Measurements from ENCODE around the gene PTPRZ1.

PTPRZ1 gene

DNA sequence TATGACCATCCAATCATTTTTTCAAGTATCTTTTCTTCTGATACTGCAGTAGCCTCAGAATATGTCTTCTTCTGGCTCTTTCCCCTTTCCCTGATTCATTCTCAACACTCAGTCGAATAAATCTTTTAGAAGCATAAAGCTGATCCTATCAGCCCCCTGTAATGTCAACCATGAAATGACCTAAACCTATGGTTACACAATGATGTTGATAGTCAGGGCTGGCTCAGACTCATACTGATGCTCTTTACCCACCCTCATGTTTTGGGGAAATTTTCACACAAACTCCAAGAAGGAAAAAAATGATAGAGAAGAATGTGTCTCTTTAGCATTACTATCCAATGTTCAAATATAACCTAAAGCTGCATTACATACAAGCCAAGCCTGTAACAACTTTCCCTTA lies 195.1 kb downstream of the PTPRZ1 start:
- H3K27ac ChIP-seq, result no peak overlapping the region
- TF ChIP-seq CTCF (conservative IDR thresholded peaks at IDR 0.05), result no peak

DNA sequence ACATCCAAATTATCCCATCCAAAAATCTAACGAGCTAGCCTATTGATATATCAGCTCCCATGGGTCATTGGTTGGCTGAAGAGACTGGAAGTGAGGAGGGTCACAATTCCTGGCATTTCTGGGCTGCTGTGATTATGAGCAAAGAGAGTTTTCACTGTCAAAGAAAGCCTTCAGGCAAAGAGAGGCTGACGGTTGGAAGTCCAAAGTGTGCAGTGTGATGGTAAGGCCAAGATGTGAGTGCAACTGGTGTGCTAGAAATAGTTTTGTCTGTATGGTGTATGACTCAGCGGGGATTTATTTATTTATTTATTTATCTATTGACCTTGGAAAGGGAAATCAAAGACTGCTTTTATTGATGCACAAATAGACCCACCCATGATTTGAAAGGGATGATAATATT lies 196.0 kb downstream of the PTPRZ1 start:
- no peak overlapping the region for H3K27ac ChIP-seq
- TF ChIP-seq CTCF (conservative IDR thresholded peaks at IDR 0.05), result no peak

DNA sequence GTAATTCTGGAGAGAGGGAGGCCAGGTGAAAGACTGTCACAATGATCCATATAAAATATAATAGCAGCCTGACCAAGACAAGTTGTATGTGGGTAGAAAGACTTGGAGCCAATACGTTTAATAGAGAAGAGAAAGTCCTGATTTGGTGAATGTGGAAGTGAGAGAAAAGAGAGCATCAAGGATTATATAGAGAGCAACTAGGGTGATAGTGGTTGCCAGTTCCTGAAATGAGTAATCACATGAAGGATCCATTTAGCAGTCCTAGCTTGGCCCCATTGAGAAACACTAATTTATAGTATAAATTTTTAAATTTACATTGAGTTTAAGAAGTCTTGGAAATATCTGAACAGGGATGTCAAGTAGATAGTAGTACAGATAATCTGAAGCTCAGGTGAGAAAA lies 197.1 kb downstream of the PTPRZ1 start:
- H3K27ac ChIP-seq, result no peak overlapping the region
- no peak for TF ChIP-seq CTCF (conservative IDR thresholded peaks at IDR 0.05)

DNA sequence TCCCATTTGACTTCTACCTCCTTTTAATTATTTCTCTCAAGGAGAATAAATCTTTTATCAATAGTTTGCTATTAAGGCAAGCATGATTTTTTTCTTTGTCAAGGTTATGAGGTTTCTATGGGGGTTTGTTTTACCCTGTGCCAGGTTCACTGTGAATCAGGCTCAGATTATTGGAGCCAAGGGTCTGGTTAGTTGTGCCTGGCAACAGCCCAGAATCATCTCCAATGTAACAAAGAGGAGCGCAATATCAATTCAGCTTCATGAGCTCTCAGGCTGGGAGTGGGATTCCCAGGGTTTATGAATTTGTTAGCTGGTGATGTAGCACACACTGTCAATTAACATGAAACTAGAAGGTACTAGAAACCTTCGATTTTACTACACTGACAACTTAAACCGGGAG lies 197.9 kb downstream of the PTPRZ1 start:
- TF ChIP-seq CTCF (conservative IDR thresholded peaks at IDR 0.05), result no peak
- no peak overlapping the region for H3K27ac ChIP-seq

- no peak for TF ChIP-seq CTCF (conservative IDR thresholded peaks at IDR 0.05)
- no peak overlapping the region for H3K27ac ChIP-seq
Observed at GRCh38 chr7:122072272-122072671, 199.3 kb downstream of the PTPRZ1 start.

DNA sequence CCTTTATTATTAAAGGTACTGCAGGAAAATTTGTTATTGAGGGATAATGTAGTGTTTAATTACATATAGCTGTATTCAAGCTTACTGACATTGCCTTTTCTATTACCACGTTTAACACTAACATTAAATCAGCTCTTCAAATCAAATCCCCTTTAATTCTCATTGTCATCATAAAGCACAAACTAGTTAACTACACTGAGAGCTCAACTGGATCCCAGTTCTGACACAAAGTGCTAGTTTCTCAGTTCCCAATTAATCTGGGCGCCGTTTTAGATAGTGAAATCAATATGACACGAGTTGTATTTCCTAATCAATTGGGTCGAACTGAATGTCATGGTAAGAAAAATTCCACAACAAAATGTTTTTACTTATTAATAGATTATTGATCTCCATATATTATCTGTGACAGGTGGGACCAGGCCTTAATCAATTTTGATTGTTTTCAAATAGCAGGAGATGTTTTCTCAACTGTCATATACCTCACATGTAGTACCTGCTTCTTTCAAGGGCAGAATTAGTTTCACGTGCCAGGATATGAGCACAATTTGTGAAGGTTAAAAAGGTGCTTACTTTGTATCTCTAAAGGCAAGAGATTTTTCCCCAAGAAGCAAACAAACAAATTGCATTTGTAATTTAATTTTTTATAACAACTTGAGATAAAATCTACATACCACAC lies 200.1 kb downstream of the PTPRZ1 start:
- TF ChIP-seq CTCF (conservative IDR thresholded peaks at IDR 0.05), result no peak
- no peak overlapping the region for H3K27ac ChIP-seq

GRCh38 chr7:122073635-122074034 lies 200.7 kb downstream of the PTPRZ1 start:
- TF ChIP-seq CTCF (conservative IDR thresholded peaks at IDR 0.05), result no peak
- H3K27ac ChIP-seq, result no peak overlapping the region
